ENCODE data around the gene PADI6.
"Not testable (repeated sequence)": the region's sequence is repeated elsewhere in the genome, so short reads cannot be mapped to it uniquely, and the experiment has no call there.

PADI6 gene

DNA sequence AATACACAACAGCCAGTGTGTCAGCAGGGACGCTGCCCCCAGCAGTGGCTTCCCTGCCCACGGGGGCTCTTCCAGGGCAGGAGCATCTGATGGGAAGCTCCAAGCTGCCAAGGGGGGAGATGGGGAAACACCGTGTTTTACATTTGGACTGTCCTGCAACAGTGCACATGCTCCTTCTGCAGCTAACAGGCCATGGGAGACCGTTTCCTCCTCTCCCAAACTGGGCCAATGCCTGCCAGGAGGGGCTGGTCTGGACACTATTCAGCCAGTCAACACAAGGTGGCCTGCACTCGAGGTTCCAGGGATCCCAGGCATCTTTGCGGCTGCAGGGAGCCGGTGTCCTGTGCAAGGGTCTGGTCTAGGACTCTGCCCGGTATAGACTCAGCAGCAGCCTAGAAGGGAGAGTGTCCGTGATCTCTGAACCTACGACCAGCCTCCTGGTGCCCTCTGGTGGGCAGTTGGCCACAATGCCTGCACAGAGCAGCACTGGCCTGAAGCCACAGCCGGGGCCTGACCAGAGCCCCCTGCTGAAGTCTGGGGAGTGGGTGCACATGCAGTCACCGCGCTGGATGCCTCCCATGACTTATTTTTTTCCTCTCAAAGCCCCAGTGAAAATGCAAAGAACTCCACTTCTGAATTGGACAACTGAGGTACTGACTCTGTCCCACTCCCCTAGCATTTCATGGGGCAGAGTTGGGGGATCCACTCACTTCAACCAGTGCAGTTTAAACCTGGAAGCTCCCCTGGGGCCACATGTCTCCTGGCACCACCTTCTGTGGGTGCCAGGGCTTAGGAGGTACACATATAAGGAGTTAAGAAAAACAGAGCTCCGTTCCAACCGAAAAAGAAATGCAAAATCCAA is 34.1 kb downstream of the PADI6 start:
- DNase-seq = peak; percentile 33

DNA sequence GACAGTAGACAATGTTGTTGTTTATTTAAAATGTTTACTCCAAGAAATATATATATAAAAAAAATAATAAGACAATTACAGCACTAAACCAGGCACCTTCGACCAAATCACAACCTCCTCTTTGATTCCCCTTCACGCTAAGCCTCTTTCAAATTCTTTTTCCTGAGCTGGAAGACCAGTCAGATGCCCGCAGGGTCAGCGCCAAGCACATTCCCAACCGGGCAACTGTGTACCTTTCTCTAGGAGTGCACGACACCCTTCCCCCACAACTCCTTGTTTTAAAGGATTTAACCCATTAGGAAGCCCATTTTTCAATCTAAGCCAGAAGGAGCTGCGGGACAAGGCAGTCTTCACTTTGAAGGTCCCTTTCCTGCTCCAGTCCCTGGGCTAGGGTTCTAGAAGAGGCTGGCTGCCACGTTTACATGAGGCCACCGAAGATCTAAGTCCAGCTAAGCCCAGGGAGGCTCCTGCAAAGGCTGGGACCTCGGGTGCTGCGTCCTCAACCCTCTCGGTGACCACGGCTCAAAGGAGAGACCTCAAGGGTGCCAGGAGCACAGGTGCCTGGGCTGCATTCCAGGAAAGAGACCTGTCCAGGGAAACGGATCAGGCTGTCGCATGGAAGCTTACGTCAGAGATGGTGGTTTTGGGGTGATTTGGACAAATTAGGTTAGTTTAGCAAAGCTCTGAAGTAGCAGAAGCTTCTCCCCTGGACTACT is 34.9 kb downstream of the PADI6 start:
- DNase-seq = not testable (repeated sequence)

DNA sequence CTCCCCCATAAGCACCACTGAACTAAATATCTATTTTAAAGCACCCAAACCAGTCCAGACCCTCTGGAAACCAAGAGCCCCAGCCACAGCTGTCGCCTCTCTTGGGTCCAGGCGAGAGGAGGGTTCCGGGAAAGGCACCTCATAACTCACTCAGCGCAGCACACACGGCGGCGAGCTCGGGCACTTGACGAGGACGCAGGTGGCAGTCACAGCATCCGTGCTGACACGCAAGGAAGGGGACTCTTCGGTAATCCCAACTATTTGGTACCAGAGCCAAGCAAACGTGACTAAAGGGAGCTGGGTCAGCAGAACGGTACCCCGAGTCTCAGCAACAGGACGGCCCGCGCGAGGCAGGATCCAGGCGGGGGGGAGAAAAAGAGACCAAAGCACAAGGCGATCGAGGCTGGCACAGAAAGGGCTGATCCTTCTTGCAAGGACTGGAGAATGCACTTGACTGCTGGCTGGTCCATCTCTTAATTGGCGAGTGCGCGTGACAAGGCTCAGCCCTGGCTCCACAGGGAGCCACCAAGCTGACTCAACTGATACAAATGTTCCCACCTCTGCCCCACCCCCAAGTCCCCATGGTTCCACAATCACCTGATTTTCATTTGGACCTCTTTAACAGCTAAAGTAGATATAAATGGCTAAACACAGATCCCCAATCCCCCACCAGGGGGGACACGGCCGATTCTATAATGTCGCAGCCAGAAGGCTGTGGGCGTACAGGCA is 36.0 kb downstream of the PADI6 start:
- DNase-seq = not testable (repeated sequence)

DNA sequence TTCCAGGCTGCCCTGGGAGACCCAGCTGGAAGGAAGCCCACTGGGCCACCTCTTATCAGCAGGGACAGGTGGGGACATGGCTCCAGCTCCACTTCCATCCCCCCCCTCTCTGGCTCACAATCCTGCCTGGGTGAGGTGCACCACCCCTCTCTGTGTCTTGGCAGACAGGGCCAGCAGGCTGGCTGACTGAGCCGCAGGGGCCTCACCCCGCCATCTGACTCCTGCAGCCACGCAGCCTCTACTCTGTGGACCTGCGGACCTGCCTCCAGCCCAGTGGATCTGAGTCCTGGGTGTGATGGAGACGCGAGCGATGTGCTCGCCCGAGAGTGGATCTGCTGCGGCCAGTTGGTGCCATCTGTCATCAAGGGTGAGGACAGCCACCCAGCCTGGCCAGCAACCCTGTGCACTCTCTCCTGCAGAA is 37.4 kb downstream of the PADI6 start:
- DNase-seq = no peak

DNA sequence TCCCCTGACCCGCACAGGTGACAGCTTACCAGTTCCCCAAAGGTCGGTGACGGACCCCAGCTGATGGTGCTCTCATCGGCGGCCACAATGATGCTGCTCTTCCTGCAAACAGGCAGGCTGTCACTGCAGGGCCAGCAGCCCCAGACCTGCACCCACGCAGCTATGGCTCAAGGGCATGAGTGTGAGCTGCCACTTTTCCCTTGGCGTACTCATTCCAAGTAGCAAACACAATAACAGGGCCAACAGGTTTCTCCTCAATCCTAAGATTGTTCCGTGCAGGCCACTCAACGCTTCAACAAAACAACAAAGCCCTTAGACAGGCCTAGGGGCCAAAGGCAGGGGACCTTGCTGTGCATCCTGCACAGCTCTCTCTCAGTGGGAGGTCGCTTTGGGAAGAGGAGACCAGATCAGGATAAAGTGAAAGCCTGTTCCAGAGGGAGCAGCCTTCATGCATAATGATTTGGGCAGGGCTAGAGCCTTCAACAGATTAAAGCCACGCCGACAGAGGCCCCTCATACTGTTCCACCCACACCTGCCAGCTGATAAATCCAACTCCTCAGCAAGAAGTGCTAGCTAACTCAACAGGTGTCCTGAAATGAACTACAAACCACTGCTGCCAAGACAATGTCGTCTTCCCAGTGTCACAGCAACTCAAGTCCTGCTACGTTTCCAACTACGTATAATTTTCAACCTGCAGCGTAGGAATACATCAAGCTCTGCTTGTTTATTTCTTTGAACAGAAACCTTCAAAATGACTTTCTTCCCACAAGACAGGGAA is 40.3 kb downstream of the PADI6 start:
- no peak for DNase-seq

DNA sequence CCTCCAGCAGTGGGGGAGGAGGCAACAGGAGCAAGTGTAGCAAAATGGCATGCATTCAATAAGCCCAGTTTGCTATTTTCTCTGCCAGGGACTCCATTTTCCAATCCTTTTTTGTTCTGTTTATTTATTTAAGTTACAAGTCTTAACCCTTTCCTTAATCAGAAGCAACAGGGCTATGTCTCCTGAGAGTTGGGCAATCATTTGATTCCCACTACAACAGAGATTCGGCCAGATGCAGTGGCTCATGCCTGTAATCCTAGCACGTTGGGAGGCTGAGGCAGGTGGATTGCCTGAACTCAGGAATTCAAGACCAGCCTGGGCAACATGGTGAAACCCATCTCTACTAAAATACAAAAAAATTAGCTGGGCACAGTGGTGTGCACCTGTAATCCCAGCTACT is 42.0 kb downstream of the PADI6 start:
- no peak for DNase-seq

DNA sequence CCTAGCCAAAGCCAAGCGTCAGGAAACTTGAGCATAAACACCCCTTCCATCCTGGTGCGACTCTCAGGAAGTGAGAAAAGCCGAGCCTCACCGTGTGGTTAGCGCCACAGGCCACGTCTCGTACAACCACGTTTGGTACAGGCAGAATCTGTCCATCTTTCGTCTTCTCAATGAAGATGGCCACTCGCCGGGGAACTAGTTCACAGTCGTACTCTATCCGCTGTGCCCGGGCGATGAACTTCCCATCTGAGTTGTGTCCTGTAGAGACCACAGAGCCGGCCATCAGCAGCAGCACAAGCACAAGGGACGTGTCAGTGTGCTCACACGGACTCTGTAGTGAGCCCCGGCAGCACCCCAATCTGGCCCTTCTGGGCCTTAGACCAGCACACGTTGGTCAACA is 44.4 kb downstream of the PADI6 start:
- DNase-seq = no peak

DNA sequence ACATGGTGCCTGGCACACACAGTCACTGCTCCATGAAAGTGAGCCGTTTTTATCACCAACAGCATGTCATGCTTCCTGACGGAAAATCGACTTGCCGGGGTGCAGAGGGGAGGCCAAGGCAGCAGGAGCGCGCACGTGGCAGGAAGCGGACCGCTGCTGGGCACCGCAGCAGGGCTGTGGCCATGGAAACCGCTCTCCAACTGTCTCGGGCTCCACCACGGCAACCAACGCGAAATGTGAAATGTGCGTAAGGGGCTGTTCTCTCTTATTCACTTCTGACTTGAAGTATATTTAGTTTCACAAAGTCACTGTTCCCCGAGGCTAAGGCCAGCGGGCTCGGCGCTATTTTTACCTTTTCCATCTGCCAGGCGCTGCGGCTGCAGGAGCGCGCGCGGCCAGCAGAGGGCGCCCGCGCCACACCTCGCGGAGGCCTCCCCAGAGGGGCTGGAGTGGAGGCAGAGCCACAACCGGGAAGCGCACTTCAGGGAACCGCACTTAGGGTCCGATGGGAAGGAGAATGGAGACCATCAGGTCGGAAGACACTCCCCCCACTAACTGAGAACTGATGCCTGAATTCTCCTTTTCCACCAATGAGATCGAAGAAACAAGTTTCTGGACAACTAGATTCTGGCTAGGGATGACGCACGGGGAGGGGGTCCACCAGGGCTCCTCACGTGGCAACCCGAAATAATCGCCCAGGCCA is 47.8 kb downstream of the PADI6 start:
- DNase-seq = peak; percentile 58

DNA sequence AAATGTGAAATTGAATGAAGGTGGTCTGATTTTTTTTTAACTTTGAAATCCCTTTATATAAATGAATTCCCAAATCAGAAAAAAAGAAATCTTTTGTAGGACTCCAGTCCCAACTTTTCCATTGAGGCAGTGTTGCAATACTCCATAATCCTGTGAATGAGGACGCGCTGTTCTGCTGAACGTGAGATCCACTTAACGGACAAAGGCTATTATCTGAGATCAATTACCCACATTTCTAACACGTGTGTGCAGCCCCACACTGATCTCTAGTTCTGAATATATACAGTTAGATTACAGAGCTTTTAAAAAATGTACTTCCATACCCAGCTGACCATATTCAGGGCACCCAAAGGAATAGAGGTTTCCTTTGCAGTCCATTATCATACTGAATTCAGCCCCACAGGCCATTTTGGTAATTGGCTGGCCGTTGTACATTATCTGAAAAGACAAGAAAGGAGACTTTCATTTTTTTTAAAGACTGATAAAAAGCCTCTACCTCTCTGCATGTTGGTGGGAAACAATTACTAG is 48.5 kb downstream of the PADI6 start:
- no peak for DNase-seq

DNA sequence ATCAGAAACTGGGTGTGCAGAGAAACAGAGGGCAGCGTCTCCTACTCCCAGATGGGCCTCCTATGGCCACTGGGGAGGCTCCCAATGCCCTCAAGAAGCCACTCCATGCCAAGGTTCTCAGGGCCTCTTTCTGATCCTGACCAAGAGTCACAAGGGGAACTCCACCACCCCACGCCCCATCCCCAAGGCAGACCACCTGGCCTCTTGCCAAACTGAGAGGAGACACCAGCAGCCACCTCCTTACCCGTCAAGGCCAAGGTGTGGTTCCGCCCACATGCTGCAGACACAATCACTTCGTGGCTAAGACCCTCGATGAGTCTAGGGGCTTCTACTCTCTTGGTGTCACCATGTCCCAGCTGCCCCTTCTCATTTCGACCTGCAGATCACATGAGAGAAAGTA is 50.5 kb downstream of the PADI6 start:
- no peak for DNase-seq

DNA sequence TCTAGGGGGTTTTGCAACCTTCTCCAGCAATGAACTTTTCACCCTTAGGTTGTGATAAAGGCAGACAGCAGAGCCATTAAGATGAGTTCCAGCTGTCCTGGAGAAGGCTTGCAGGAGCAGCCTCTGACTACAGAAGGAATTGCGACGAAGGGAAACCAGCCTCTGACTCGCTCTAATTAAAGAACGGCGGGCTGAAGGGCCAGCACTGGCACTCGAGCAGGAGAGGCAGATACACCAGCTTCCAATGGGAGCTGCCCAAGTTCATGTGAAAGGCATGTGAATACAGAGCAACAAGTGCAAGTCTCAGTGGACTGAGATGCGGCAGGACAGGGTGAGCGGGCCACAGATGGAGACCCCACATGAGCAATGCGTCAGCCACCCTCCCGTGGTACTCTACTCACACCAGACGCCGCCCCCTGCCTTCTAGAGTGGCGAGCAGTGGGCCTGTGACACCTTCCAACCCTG is 51.8 kb downstream of the PADI6 start:
- DNase-seq = peak; percentile 35

DNA sequence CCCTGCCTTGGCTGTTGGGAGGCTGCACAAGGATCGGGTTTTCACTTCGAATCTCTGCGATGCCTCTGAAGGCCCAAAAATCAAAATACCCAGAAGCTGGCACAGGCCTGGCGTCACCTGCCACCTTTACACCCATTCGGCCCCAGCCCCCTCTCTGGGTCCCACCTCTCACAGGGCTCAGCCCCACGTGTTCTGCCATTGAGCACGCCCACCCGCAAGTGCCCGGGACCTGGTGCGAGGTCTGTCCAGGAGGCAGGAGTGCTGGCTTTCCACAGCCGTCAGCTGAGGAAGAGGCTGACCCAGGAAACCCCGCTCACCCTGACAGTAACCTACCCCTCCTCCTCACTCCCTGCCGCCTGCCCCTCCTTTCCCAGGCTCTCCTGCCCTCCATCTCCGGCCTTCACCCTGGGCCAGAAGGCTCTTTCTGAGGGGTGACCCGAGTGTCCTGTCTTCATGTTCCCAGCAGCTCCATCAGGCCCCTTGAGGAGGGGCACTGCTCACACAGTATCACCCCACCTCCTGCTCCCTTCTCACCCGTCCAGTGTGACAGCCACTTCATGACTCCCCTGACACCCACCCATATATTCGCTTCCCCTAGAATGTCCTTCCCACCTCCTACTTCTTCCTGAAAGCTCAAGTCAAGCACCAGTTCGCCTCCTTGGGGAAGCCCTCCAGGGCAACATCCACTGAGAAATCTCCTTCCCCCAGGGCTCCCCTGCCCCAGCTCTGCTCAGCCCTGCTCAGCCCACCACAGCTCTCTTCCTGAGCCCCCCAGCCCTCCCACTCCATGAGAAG is 54.0 kb downstream of the PADI6 start:
- DNase-seq = no peak

DNA sequence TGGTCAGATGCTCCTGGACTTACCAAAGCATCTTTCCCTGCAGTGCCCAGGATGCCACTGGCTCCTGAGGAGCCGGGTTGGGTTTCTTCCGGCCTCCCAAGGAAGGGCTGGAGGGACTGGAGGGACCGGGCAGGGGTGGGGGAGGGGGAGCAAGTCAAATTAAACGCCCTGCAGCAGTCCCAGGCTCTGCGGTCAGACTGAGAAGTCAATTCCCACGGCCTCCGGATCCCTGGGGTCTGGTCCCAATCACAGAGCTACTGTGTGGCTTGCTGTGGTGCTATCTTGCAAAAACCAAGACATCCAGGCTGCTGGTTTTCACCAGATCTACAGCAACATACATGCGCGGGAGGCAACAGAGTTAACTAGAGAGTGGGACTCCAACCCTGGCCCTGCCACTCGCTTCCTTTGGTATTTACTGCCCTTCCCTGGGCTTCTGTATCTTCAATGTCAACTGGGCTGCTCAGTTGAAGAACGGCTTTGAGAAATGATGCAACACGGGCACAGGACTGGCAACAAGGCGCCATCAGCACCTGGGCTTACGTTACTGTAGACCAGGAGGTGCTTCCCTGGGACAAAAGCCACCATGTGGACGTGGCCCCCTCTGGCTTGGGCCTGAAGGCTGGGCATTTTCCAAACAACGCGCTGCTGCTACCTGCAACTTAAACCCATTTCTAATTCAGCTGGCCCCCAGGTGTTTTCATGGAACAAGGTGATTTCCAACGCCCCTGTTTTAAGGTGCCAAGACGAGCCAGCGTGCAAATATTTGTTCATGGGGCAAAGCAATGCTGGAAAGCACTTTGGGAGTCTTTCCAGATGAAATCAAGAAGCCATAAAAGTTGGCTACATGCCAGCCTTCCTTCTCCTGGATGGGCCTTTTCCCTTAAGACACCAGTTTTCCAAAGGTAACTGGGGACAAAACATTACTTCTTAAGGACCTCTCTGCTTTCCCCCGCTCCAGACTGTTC is 56.0 kb downstream of the PADI6 start:
- DNase-seq = no peak

DNA sequence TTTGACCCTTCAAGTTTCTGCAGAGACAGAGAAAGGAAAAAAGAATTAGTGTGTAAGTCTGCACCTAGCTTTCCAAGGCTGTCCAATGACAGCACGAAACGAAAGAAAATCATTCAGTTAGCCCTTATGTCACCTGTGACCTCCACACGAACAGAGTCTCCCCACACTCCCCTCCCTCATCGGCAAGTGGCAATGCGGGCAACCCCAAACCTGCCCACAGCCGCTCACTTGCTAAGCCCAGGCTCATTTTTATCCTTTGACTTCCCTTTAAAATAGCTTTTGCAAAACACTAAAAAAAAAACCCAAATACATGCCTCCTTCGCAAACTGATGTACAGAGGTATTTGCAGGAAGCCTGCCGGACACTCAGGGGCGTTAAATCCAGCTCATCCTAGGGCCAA is 57.2 kb downstream of the PADI6 start:
- DNase-seq = peak; percentile 13

DNA sequence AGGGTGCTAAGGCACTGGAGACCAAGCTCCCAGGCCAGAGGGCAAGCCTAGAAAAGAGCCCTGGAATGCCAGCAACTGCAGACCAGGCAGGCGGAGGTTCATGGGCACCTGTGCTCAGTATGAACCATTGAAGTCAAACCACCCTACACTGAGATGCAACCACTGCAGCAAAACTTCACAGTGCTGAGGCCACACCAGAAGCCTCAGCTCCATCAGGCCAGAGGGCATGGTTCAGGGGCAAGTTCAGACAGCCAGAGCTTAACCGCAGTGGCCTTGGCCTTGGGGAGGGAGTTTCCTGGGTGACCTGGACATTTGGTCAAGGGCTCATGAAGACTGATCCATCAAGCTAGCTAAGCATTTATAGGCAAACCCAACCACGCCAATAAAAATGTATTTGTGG is 60.4 kb downstream of the PADI6 start:
- no peak for DNase-seq

DNA sequence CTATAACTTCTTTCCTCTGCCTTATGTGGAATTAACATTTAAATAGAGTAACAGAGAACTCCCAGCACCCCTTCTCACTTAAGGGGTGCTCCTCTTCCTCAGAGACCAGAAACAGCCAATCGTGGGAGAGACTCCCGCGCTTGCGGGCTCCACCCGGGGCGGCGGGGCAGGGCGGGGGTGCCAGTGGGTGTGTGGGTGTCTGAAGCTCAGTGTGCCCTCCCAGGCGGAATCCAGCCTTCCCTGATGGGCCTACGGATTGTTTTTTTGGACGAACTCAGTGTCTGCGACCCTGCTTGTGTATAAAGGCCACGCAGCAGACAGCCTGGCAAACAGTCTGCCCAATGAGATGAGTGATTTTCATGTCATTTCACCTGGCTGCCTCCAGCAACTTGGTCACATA is 61.3 kb downstream of the PADI6 start:
- no peak for DNase-seq

DNA sequence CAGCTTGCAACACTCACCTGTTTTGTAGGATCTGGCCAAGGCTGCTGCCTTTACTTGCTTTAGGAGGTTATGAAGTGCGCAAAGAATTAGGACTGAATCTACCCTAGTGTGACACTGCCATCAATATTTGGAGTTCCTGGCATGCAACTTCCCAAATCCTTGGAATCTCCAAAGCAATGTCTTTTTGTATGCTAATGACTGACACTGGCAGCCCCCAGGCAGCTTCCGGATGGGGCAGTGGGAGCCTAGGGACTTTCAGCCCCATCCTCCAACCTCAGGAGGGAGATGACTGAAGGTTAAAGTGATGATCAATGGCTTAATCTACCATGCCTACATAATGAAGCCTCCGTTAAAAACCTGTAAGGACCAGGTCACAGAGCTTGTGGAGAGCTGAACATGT is 62.0 kb downstream of the PADI6 start:
- no peak for DNase-seq

DNA sequence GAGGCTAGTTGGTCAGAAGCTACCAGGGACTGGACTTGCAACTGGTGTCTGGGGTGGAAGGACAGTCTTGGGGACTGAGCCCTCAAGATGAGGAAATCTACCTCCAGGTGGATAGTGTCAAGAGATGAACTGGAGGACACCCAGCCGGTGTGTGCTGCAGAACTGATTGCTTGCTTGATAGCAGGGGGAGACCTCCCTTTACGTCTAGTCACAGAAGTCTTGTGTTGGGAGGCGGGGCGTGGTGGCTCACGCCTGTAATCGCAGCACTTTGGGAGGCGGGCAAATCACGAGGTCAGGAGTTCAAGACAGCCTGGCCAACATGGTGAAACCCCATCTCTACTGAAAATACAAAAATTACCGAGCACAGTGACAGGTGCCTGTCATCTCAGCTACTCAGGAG is 62.6 kb downstream of the PADI6 start:
- no peak for DNase-seq

DNA sequence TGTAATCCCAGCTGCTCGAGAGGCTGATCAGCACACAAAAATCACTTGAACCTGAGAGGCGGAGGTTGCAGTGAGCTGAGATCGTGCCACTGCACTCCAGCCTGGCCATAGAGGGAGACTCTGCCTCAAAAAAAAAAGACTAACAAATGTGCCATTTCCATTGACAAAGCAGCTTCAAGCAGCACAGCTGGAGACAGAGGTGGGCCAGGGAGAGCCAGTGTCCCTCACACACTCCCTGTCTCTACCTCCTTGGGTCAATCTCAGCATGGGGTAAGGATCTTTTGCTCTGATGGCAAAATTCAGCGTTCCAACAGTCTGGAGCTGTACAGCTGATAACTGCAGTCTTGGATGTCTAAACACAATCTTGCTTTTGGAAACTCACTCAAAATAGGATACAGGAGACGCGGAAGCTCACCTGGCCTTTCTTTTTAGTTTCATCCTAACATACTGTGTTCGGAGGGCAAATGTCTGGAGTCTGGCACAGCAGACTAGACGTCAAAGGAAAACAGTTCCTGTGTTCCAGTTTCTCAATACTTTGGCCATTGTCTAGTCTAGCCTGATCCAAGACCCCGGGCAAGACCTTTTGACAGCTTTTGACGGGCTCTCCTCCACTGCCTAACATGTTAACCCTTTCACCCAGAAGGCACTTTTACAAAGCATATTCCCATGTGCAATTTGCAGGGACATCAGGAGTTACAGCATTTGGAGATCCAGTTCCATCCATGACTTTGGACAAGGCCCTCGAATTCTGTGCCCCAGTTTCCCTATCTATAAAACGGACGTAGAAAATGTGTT is 64.6 kb downstream of the PADI6 start:
- DNase-seq = no peak

Measured in MV-4-11 (cell line).